ENCODE measurements around the gene UBR1.
"Not testable (repeated sequence)": the region's sequence is repeated elsewhere in the genome, so short reads cannot be mapped to it uniquely, and the experiment has no call there.

UBR1 gene

GRCh38 chr15:43046484-43046883, 59.4 kb downstream of the UBR1 start:
- in situ Hi-C loops (cut with HindIII; ENCODE audit: low sequenced_read_pairs) = no loop called here
- no peak for DNase-seq (ENCODE audit: low read depth, low spot score)
- no peak for TF ChIP-seq CTCF (IDR thresholded peaks at IDR 0.05; ENCODE audit: low read depth, low read length)
- no peak overlapping the region for H3K4me3 ChIP-seq (ENCODE audit: low read depth, low read length)

- in situ Hi-C loops (cut with HindIII; ENCODE audit: low sequenced_read_pairs) = no loop called here
- DNase-seq (ENCODE audit: low read depth, low spot score) = no peak
- H3K4me3 ChIP-seq (ENCODE audit: low read depth, low read length) = no peak overlapping the region
- TF ChIP-seq CTCF (IDR thresholded peaks at IDR 0.05; ENCODE audit: low read depth, low read length) = no peak
Observed at GRCh38 chr15:43042885-43043284, 63.0 kb downstream of the UBR1 start.

- DNase-seq (ENCODE audit: low read depth, low spot score); H3K4me3 ChIP-seq (ENCODE audit: low read depth, low read length); in situ Hi-C loops (cut with HindIII; ENCODE audit: low sequenced_read_pairs): not testable (repeated sequence)
Observed at GRCh38 chr15:43041085-43041484, 64.8 kb downstream of the UBR1 start.

- in situ Hi-C loops (cut with HindIII; ENCODE audit: low sequenced_read_pairs); DNase-seq (ENCODE audit: low read depth, low spot score): not testable (repeated sequence)
Observed at GRCh38 chr15:43035240-43035639, 70.6 kb downstream of the UBR1 start.

GRCh38 chr15:43029476-43029875, 76.4 kb downstream of the UBR1 start:
- no peak overlapping the region for H3K4me3 ChIP-seq (ENCODE audit: low read depth, low read length)
- in situ Hi-C loops (cut with HindIII; ENCODE audit: low sequenced_read_pairs) = no loop called here
- no peak for TF ChIP-seq CTCF (IDR thresholded peaks at IDR 0.05; ENCODE audit: low read depth, low read length)
- DNase-seq (ENCODE audit: low read depth, low spot score) = no peak

More at GRCh38 chr15:43035240-43035639, 70.6 kb downstream of the UBR1 start:
- not testable (repeated sequence) for H3K4me3 ChIP-seq (ENCODE audit: low read depth, low read length)

GRCh38 chr15:43025150-43025549, 80.7 kb downstream of the UBR1 start:
- no peak overlapping the region for H3K4me3 ChIP-seq (ENCODE audit: low read depth, low read length)
- DNase-seq (ENCODE audit: low read depth, low spot score) = no peak
- in situ Hi-C loops (cut with HindIII; ENCODE audit: low sequenced_read_pairs) = no loop called here
- no peak for TF ChIP-seq CTCF (IDR thresholded peaks at IDR 0.05; ENCODE audit: low read depth, low read length)

- DNase-seq (ENCODE audit: low read depth, low spot score); in situ Hi-C loops (cut with HindIII; ENCODE audit: low sequenced_read_pairs); H3K4me3 ChIP-seq (ENCODE audit: low read depth, low read length): not testable (repeated sequence)
Observed at GRCh38 chr15:43014671-43015070, 91.2 kb downstream of the UBR1 start.

- in situ Hi-C loops (cut with HindIII; ENCODE audit: low sequenced_read_pairs) = no loop called here
- no peak for TF ChIP-seq CTCF (IDR thresholded peaks at IDR 0.05; ENCODE audit: low read depth, low read length)
- no peak overlapping the region for H3K4me3 ChIP-seq (ENCODE audit: low read depth, low read length)
- DNase-seq (ENCODE audit: low read depth, low spot score) = no peak
Observed at GRCh38 chr15:43009206-43009605, 96.6 kb downstream of the UBR1 start.
